ENCODE results near the gene ABCA2. TPM values are rescaled to one million over a fixed set of nuclear protein-coding genes. Genes with fewer than 3 reads are reported as not detected.

Gene ABCA2
- polyA plus RNA-seq, 1 of the 3 experiments (the other 2 are of a cell fraction), result 34.7 TPM

GRCh38 chr9:137029058-137029936 lies 1.3 kb upstream of the ABCA2 start:
- 0 out of 2 replicates have a peak, but pooled peaks cover 3% of the 10 kb centered on the region for H3K79me2 ChIP-seq (ENCODE audit: insufficient read depth)
- WGBS (ENCODE audit: low lambda C conversion rate), result 29% methylated on average over 12 of the region's 19 CpGs
- ChIA-PET POLR2A (interaction anchor here (0.7 to 1.4 kb wide), 4 partner anchors 27 to 81 kb away, joined by 3 to 5 read pairs (median 4); no protein-coding TSS in a partner anchor), CTCF (interaction anchor here (0.6 to 15.1 kb wide), 59 partner anchors 8 to 358 kb away, joined by 3 to 350 read pairs (median 4); partner anchors contain the start of genes AJM1, C8G, CLIC3 and CYSRT1)
- no peaks in the 10 kb centered on the region for H4K20me1 ChIP-seq (ENCODE audit: insufficient read depth)
- no peaks in the 10 kb centered on the region for H3K9me2 ChIP-seq
- peaks cover 5 to 49% of the 10 kb centered on the region in 2 experiments; a peak in 1 of 4 replicates for H3K4me1 ChIP-seq (ENCODE audit: control insufficient read depth in 1 of 2, insufficient read depth in 2 of 2, low read depth in 1 of 2, low read length in 1 of 2)
- no peak overlapping the region for H3K9ac ChIP-seq
- H3K36me3 ChIP-seq (replicated peaks in 1 of 2; ENCODE audit: control insufficient read depth in 1 of 2, insufficient read depth in 2 of 2, low read length in 1 of 2), result no peaks in the 10 kb centered on the region
- no peak overlapping the region for H2AFZ ChIP-seq (ENCODE audit: low read depth)
- H3F3A ChIP-seq (replicated peaks; ENCODE audit: insufficient read depth), result no peaks in the 10 kb centered on the region
- H3K4me3 ChIP-seq (ENCODE audit: low read depth in 2 of 2, low read length in 1 of 2), result peak overlapping the region; percentile 62 to 73; a peak in 3 of 4 replicates
- H3K27me3 ChIP-seq (ENCODE audit: insufficient read depth), result no peaks in the 10 kb centered on the region
- TF ChIP-seq SMC3 (IDR thresholded peaks at IDR 0.05; ENCODE audit: low read depth, low read length), result peak; percentile 51
- TF ChIP-seq RAD21 (IDR thresholded peaks at IDR 0.05; ENCODE audit: low read length), result peak; percentile 56
- TF ChIP-seq RCOR1 (IDR thresholded peaks at IDR 0.05; ENCODE audit: low read length), result 0 out of 2 replicates have a peak, but pooled peaks have one; percentile 34
- no peak for TF ChIP-seq NRF1 (IDR thresholded peaks at IDR 0.05; ENCODE audit: low read depth, low read length)
- TF ChIP-seq, protein P1, sequence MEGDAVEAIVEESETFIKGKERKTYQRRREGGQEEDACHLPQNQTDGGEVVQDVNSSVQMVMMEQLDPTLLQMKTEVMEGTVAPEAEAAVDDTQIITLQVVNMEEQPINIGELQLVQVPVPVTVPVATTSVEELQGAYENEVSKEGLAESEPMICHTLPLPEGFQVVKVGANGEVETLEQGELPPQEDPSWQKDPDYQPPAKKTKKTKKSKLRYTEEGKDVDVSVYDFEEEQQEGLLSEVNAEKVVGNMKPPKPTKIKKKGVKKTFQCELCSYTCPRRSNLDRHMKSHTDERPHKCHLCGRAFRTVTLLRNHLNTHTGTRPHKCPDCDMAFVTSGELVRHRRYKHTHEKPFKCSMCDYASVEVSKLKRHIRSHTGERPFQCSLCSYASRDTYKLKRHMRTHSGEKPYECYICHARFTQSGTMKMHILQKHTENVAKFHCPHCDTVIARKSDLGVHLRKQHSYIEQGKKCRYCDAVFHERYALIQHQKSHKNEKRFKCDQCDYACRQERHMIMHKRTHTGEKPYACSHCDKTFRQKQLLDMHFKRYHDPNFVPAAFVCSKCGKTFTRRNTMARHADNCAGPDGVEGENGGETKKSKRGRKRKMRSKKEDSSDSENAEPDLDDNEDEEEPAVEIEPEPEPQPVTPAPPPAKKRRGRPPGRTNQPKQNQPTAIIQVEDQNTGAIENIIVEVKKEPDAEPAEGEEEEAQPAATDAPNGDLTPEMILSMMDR (IDR thresholded peaks at IDR 0.05), result peak; percentile 94
- TF ChIP-seq FOXM1 (IDR thresholded peaks at IDR 0.05; ENCODE audit: low read depth), result no peak
- no peak for TF ChIP-seq MEF2A (IDR thresholded peaks at IDR 0.05; ENCODE audit: borderline replicate concordance, low read depth)
- peak overlapping the region; percentile 99 for H3K4me2 ChIP-seq
- no peak overlapping the region; a peak in 1 of 4 replicates for H3K27ac ChIP-seq (ENCODE audit: low read depth in 2 of 2, low read length in 1 of 2)
- DNase-seq, result peak; percentile 90
- no peaks in the 10 kb centered on the region for H3K9me3 ChIP-seq

DNA sequence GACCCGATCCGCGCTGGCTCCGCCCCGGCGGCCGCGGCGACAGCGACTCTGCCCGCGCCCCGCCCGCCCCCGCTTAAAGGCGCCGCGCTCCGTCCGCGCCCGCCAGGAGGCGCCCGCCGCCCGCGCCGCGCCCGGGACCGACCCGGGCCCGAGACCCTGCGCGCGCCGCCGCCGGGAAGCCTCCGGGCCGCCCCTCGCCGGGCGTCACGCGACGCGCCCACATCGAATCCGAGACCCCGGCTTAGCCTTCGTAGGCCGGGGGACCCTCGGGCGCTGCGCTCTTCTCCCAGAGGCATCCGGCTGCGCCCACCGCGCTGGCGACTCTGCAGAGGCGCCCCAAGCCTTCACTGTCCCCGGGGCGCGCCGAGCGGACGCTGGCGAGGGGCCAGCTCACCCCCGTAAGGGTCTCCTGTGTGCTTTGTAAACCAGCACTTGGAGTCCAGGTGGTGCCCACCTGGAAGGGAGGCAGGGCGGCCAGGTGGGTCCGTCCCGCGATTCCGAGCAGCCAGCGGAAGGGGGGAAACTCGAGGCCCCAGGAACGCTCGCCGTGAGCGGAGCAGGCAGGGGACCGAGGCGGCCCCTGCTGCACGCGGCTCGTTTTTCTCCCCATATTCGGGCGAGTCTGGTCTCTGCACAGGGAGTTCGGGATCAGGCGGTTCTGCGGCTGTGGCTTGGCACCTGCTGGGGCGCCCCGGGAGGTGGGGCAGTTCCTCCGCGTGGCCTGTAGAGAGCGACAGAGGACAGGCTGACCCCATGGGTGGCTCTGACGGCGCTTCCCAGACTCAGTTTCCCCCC lies 423 bp upstream of the ABCA2 start:
- peaks cover 5 to 49% of the 10 kb centered on the region in 2 experiments; a peak in 1 of 4 replicates for H3K4me1 ChIP-seq (ENCODE audit: control insufficient read depth in 1 of 2, insufficient read depth in 2 of 2, low read depth in 1 of 2, low read length in 1 of 2)
- no peak overlapping the region for H2AFZ ChIP-seq (ENCODE audit: low read depth)
- peak overlapping the region in 1 of 2 experiments; percentile 43; a peak in 2 of 4 replicates for H3K27ac ChIP-seq (ENCODE audit: low read depth in 2 of 2, low read length in 1 of 2)
- H3K36me3 ChIP-seq (replicated peaks in 1 of 2; ENCODE audit: control insufficient read depth in 1 of 2, insufficient read depth in 2 of 2, low read length in 1 of 2), result no peaks in the 10 kb centered on the region
- DNase-seq, result peak; percentile 91
- TF ChIP-seq ELF1 (IDR thresholded peaks at IDR 0.05), result no peak
- TF ChIP-seq, protein P1 (IDR thresholded peaks at IDR 0.05), result peak; percentile 7; the same call in 1 of the 2 replicates
- peak; percentile 27; the same call in 1 of the 2 replicates for TF ChIP-seq RAD21 (IDR thresholded peaks at IDR 0.05; ENCODE audit: low read length)
- TF ChIP-seq FOSL2 (IDR thresholded peaks at IDR 0.05; ENCODE audit: borderline replicate concordance, low read depth), result no peak
- no peak for TF ChIP-seq MAX (IDR thresholded peaks at IDR 0.05; ENCODE audit: low read depth)
- no peak for TF ChIP-seq EP300 (IDR thresholded peaks at IDR 0.05; ENCODE audit: borderline replicate concordance in 1 of 2, low read depth in 1 of 2, low read length in 1 of 2)
- no peak for TF ChIP-seq RCOR1 (IDR thresholded peaks at IDR 0.05; ENCODE audit: low read length)
- TF ChIP-seq GABPA (IDR thresholded peaks at IDR 0.05; ENCODE audit: low read depth), result no peak
- TF ChIP-seq FOXM1 (IDR thresholded peaks at IDR 0.05; ENCODE audit: low read depth), result no peak
- TF ChIP-seq TAF1 (IDR thresholded peaks at IDR 0.05; ENCODE audit: borderline replicate concordance, low read depth, low read length), result no peak
- TF ChIP-seq, protein P2, sequence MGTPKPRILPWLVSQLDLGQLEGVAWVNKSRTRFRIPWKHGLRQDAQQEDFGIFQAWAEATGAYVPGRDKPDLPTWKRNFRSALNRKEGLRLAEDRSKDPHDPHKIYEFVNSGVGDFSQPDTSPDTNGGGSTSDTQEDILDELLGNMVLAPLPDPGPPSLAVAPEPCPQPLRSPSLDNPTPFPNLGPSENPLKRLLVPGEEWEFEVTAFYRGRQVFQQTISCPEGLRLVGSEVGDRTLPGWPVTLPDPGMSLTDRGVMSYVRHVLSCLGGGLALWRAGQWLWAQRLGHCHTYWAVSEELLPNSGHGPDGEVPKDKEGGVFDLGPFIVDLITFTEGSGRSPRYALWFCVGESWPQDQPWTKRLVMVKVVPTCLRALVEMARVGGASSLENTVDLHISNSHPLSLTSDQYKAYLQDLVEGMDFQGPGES (IDR thresholded peaks at IDR 0.05; ENCODE audit: low read depth, low read length), result no peak
- no peak for TF ChIP-seq MXI1 (IDR thresholded peaks at IDR 0.05; ENCODE audit: low read depth, low read length)
- POLR2A ChIA-PET, result interaction anchor here (1.1 to 1.4 kb wide), 3 partner anchors 27 to 80 kb away, joined by 3 to 5 read pairs (median 4); no protein-coding TSS in a partner anchor
- H3F3A ChIP-seq (replicated peaks; ENCODE audit: insufficient read depth), result no peaks in the 10 kb centered on the region
- no peaks in the 10 kb centered on the region for H3K9me2 ChIP-seq
- peak overlapping the region; percentile 99 for H3K4me2 ChIP-seq
- CTCF ChIA-PET, result interaction anchor here (0.6 to 15.1 kb wide), 54 partner anchors 9 to 357 kb away, joined by 3 to 350 read pairs (median 5); partner anchors contain the start of genes AJM1, C8G, CLIC3 and FBXW5
- no peak overlapping the region for H3K9ac ChIP-seq
- H3K9me3 ChIP-seq, result no peaks in the 10 kb centered on the region
- H3K27me3 ChIP-seq (ENCODE audit: insufficient read depth), result no peaks in the 10 kb centered on the region
- peak overlapping the region; percentile 62 to 73 for H3K4me3 ChIP-seq (ENCODE audit: low read depth in 2 of 2, low read length in 1 of 2)
- under 1% methylated on average over 15 of the region's 98 CpGs for WGBS (ENCODE audit: low lambda C conversion rate)
- H4K20me1 ChIP-seq (ENCODE audit: insufficient read depth), result no peaks in the 10 kb centered on the region
- H3K79me2 ChIP-seq (ENCODE audit: insufficient read depth), result 0 out of 2 replicates have a peak, but pooled peaks cover 3% of the 10 kb centered on the region

Data from SK-N-SH (cell line).